ENCODE measurements around the gene PIK3IP1.

DNA sequence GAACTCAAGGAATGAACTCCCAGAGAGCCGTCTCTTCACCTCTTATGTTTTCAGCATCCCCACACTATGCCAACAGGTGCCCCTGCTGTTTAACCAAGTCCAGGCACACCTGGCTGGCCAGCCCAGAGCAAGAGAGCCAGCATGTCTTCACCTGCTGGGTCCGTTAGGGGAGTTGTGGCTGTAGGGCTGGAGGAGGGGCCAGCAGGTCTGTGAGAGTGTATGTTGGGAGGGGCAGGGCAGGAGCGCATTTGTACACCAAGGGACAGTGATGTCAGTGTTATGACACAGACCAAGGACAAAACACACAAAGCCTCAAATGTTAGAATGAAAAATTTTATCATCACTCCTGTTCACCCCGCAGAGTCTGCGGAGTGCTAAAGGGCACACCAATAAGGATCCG is 48.1 kb upstream of the PIK3IP1 start:
- no peak for TF ChIP-seq TAF1 (conservative IDR thresholded peaks at IDR 0.05)
- TF ChIP-seq, protein P1, sequence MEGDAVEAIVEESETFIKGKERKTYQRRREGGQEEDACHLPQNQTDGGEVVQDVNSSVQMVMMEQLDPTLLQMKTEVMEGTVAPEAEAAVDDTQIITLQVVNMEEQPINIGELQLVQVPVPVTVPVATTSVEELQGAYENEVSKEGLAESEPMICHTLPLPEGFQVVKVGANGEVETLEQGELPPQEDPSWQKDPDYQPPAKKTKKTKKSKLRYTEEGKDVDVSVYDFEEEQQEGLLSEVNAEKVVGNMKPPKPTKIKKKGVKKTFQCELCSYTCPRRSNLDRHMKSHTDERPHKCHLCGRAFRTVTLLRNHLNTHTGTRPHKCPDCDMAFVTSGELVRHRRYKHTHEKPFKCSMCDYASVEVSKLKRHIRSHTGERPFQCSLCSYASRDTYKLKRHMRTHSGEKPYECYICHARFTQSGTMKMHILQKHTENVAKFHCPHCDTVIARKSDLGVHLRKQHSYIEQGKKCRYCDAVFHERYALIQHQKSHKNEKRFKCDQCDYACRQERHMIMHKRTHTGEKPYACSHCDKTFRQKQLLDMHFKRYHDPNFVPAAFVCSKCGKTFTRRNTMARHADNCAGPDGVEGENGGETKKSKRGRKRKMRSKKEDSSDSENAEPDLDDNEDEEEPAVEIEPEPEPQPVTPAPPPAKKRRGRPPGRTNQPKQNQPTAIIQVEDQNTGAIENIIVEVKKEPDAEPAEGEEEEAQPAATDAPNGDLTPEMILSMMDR (IDR thresholded peaks at IDR 0.05; ENCODE audit: low read depth, low read length, missing input control): no peak
- TF ChIP-seq HNF4G (IDR thresholded peaks at IDR 0.05): no peak
- TF ChIP-seq, protein P2, sequence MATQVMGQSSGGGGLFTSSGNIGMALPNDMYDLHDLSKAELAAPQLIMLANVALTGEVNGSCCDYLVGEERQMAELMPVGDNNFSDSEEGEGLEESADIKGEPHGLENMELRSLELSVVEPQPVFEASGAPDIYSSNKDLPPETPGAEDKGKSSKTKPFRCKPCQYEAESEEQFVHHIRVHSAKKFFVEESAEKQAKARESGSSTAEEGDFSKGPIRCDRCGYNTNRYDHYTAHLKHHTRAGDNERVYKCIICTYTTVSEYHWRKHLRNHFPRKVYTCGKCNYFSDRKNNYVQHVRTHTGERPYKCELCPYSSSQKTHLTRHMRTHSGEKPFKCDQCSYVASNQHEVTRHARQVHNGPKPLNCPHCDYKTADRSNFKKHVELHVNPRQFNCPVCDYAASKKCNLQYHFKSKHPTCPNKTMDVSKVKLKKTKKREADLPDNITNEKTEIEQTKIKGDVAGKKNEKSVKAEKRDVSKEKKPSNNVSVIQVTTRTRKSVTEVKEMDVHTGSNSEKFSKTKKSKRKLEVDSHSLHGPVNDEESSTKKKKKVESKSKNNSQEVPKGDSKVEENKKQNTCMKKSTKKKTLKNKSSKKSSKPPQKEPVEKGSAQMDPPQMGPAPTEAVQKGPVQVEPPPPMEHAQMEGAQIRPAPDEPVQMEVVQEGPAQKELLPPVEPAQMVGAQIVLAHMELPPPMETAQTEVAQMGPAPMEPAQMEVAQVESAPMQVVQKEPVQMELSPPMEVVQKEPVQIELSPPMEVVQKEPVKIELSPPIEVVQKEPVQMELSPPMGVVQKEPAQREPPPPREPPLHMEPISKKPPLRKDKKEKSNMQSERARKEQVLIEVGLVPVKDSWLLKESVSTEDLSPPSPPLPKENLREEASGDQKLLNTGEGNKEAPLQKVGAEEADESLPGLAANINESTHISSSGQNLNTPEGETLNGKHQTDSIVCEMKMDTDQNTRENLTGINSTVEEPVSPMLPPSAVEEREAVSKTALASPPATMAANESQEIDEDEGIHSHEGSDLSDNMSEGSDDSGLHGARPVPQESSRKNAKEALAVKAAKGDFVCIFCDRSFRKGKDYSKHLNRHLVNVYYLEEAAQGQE (IDR thresholded peaks at IDR 0.05): no peak
- TF ChIP-seq, protein P3, sequence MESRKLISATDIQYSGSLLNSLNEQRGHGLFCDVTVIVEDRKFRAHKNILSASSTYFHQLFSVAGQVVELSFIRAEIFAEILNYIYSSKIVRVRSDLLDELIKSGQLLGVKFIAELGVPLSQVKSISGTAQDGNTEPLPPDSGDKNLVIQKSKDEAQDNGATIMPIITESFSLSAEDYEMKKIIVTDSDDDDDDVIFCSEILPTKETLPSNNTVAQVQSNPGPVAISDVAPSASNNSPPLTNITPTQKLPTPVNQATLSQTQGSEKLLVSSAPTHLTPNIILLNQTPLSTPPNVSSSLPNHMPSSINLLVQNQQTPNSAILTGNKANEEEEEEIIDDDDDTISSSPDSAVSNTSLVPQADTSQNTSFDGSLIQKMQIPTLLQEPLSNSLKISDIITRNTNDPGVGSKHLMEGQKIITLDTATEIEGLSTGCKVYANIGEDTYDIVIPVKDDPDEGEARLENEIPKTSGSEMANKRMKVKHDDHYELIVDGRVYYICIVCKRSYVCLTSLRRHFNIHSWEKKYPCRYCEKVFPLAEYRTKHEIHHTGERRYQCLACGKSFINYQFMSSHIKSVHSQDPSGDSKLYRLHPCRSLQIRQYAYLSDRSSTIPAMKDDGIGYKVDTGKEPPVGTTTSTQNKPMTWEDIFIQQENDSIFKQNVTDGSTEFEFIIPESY (IDR thresholded peaks at IDR 0.05): no peak
- TF ChIP-seq, protein P4, sequence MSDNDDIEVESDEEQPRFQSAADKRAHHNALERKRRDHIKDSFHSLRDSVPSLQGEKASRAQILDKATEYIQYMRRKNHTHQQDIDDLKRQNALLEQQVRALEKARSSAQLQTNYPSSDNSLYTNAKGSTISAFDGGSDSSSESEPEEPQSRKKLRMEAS (IDR thresholded peaks at IDR 0.05): no peak
- TF ChIP-seq SP1 (IDR thresholded peaks at IDR 0.05): no peak
